ENCODE measurements around the gene TPSB2.

The TPSB2 gene

GRCh38 chr16:1223355-1224214, 6.4 kb downstream of the TPSB2 start:
- TF ChIP-seq NFIC (IDR thresholded peaks at IDR 0.05) (no peak), REST (IDR thresholded peaks at IDR 0.05; ENCODE audit: low read depth) (peak; percentile 51)

GRCh38 chr16:1222553-1223354, 7.2 kb downstream of the TPSB2 start:
- TF ChIP-seq CREB1 (IDR thresholded peaks at IDR 0.05; ENCODE audit: low read depth) (no peak), NFIC (IDR thresholded peaks at IDR 0.05) (no peak), TCF12 (IDR thresholded peaks at IDR 0.05; ENCODE audit: low read depth) (no peak), MAX (IDR thresholded peaks at IDR 0.05) (no peak), REST (IDR thresholded peaks at IDR 0.05; ENCODE audit: low read depth) (peak; percentile 52; the same call in 1 of the 2 replicates), ZBTB7A (IDR thresholded peaks at IDR 0.05; ENCODE audit: low read depth) (no peak), EGR1 (IDR thresholded peaks at IDR 0.05) (no peak), USF1 (IDR thresholded peaks at IDR 0.05) (no peak)

- TF ChIP-seq ZBTB7A (IDR thresholded peaks at IDR 0.05; ENCODE audit: low read depth) (no peak), MAX (IDR thresholded peaks at IDR 0.05) (no peak), YY1 (IDR thresholded peaks at IDR 0.05; ENCODE audit: low read depth) (no peak), REST (IDR thresholded peaks at IDR 0.05; ENCODE audit: low read depth) (no peak), TEAD4 (IDR thresholded peaks at IDR 0.05) (no peak), CREB1 (IDR thresholded peaks at IDR 0.05; ENCODE audit: low read depth) (no peak), EGR1 (IDR thresholded peaks at IDR 0.05) (no peak), TAF1 (IDR thresholded peaks at IDR 0.05; ENCODE audit: low read depth) (no peak), FOXM1 (IDR thresholded peaks at IDR 0.05; ENCODE audit: borderline replicate concordance, low read depth) (no peak), TCF12 (IDR thresholded peaks at IDR 0.05; ENCODE audit: low read depth) (no peak), CEBPB (IDR thresholded peaks at IDR 0.05) (no peak), USF1 (IDR thresholded peaks at IDR 0.05) (no peak), RAD21 (IDR thresholded peaks at IDR 0.05; ENCODE audit: low read depth) (no peak), NFIC (IDR thresholded peaks at IDR 0.05) (no peak), EP300 (IDR thresholded peaks at IDR 0.05; ENCODE audit: borderline replicate concordance) (no peak)
Observed at GRCh38 chr16:1221628-1222552, 8.1 kb downstream of the TPSB2 start.

Data from Ishikawa (cell line).